IPS-18a (cell line): ENCODE measurements around the gene ADGRL3.

Experiments used
- H3K27ac ChIP-seq: one replicate; pipeline ENCODE4 v1.5.1; 2013; ENCODE audit warnings: low read length
- H3K27me3 ChIP-seq: one replicate; pipeline ENCODE4 v1.6.1; 2013; ENCODE audit warnings: mild to moderate bottlenecking, low read length; ENCODE audit not compliant: control insufficient read depth, insufficient read depth
- H3K36me3 ChIP-seq: one replicate; pipeline ENCODE4 v1.6.1; 2013; ENCODE audit warnings: low read depth, low read length; ENCODE audit not compliant: control insufficient read depth
- H3K4me1 ChIP-seq: one replicate; pipeline ENCODE4 v1.6.1; 2013; ENCODE audit warnings: low read depth, low read length; ENCODE audit not compliant: control insufficient read depth
- H3K4me3 ChIP-seq: one replicate; pipeline ENCODE4 v1.5.1; 2013; ENCODE audit warnings: low read length
- H3K9ac ChIP-seq: one replicate; pipeline ENCODE4 v1.6.1; 2013; ENCODE audit warnings: mild to moderate bottlenecking, low read length, moderate library complexity
- H3K9me3 ChIP-seq: one replicate; pipeline ENCODE4 v1.6.1; 2013; ENCODE audit warnings: low read depth, low read length; ENCODE audit not compliant: control insufficient read depth

Gene ADGRL3

GRCh38 chr4:61292322-61292721 is 92.2 kb downstream of the ADGRL3 start:
- H3K27me3 ChIP-seq = no peaks in the 10 kb centered on the region

GRCh38 chr4:61293707-61294400 is 93.7 kb downstream of the ADGRL3 start:
- H3K27ac ChIP-seq = no peak overlapping the region
- no peaks in the 10 kb centered on the region for H3K9me3 ChIP-seq
- no peaks in the 10 kb centered on the region for H3K36me3 ChIP-seq
- no peak overlapping the region for H3K4me3 ChIP-seq
- H3K4me1 ChIP-seq = peaks cover 29% of the 10 kb centered on the region
- no peak overlapping the region for H3K9ac ChIP-seq
- no peaks in the 10 kb centered on the region for H3K27me3 ChIP-seq

More at GRCh38 chr4:61292322-61292721, 92.2 kb downstream of the ADGRL3 start:
- Histone ChIP-seq H3K9me3 (no peaks in the 10 kb centered on the region), H3K4me3 (no peak overlapping the region), H3K4me1 (peaks cover 17% of the 10 kb centered on the region), H3K27ac (no peak overlapping the region), H3K9ac (no peak overlapping the region), H3K36me3 (no peaks in the 10 kb centered on the region)

GRCh38 chr4:61294936-61295335 is 94.8 kb downstream of the ADGRL3 start:
- Histone ChIP-seq H3K9me3 (no peaks in the 10 kb centered on the region), H3K36me3 (no peaks in the 10 kb centered on the region), H3K27ac (no peak overlapping the region), H3K27me3 (no peaks in the 10 kb centered on the region), H3K9ac (no peak overlapping the region), H3K4me1 (peaks cover 32% of the 10 kb centered on the region), H3K4me3 (no peak overlapping the region)

- Histone ChIP-seq H3K27me3 (no peaks in the 10 kb centered on the region), H3K9ac (no peak overlapping the region), H3K4me3 (no peak overlapping the region), H3K9me3 (no peaks in the 10 kb centered on the region), H3K36me3 (no peaks in the 10 kb centered on the region), H3K27ac (no peak overlapping the region), H3K4me1 (peaks cover 32% of the 10 kb centered on the region)
Measured at GRCh38 chr4:61296144-61296543, 96.0 kb downstream of the ADGRL3 start.

GRCh38 chr4:61298178-61298740 is 98.1 kb downstream of the ADGRL3 start:
- Histone ChIP-seq H3K27me3 (no peaks in the 10 kb centered on the region), H3K9me3 (no peaks in the 10 kb centered on the region), H3K4me3 (no peak overlapping the region), H3K36me3 (no peaks in the 10 kb centered on the region), H3K27ac (no peak overlapping the region), H3K4me1 (peaks cover 46% of the 10 kb centered on the region), H3K9ac (no peak overlapping the region)

GRCh38 chr4:61299316-61299715 is 99.2 kb downstream of the ADGRL3 start:
- H3K9me3 ChIP-seq = no peaks in the 10 kb centered on the region
- peaks cover 52% of the 10 kb centered on the region for H3K4me1 ChIP-seq
- no peak overlapping the region for H3K4me3 ChIP-seq
- H3K27ac ChIP-seq = no peak overlapping the region
- no peaks in the 10 kb centered on the region for H3K36me3 ChIP-seq
- H3K27me3 ChIP-seq = no peaks in the 10 kb centered on the region
- no peak overlapping the region for H3K9ac ChIP-seq

GRCh38 chr4:61300266-61300844 is 100.2 kb downstream of the ADGRL3 start:
- Histone ChIP-seq H3K27ac (no peak overlapping the region), H3K4me3 (no peak overlapping the region), H3K9me3 (no peaks in the 10 kb centered on the region), H3K9ac (no peak overlapping the region), H3K27me3 (no peaks in the 10 kb centered on the region), H3K4me1 (peaks cover 54% of the 10 kb centered on the region), H3K36me3 (no peaks in the 10 kb centered on the region)

- H3K4me3 ChIP-seq = no peak overlapping the region
- no peak overlapping the region for H3K27ac ChIP-seq
- H3K36me3 ChIP-seq = no peaks in the 10 kb centered on the region
- H3K27me3 ChIP-seq = no peaks in the 10 kb centered on the region
- peaks cover 46% of the 10 kb centered on the region for H3K4me1 ChIP-seq
- no peak overlapping the region for H3K9ac ChIP-seq
- no peaks in the 10 kb centered on the region for H3K9me3 ChIP-seq
Measured at GRCh38 chr4:61301271-61301670, 101.1 kb downstream of the ADGRL3 start.

- no peaks in the 10 kb centered on the region for H3K9me3 ChIP-seq
- H3K36me3 ChIP-seq = no peaks in the 10 kb centered on the region
- H3K27ac ChIP-seq = peak overlapping the region; percentile 49
- no peak overlapping the region for H3K4me3 ChIP-seq
- H3K27me3 ChIP-seq = no peaks in the 10 kb centered on the region
- peaks cover 13% of the 10 kb centered on the region for H3K4me1 ChIP-seq
- H3K9ac ChIP-seq = no peak overlapping the region
Measured at GRCh38 chr4:61308033-61308432, 107.9 kb downstream of the ADGRL3 start.

- H3K9ac ChIP-seq = no peak overlapping the region
- no peak overlapping the region for H3K27ac ChIP-seq
- H3K9me3 ChIP-seq = no peaks in the 10 kb centered on the region
- H3K4me1 ChIP-seq = no peaks in the 10 kb centered on the region
- no peaks in the 10 kb centered on the region for H3K27me3 ChIP-seq
- H3K4me3 ChIP-seq = no peak overlapping the region
- no peaks in the 10 kb centered on the region for H3K36me3 ChIP-seq
Measured at GRCh38 chr4:61309616-61310015, 109.5 kb downstream of the ADGRL3 start.

- Histone ChIP-seq H3K9me3 (no peaks in the 10 kb centered on the region), H3K4me3 (no peak overlapping the region), H3K9ac (no peak overlapping the region), H3K36me3 (no peaks in the 10 kb centered on the region), H3K4me1 (no peaks in the 10 kb centered on the region), H3K27ac (no peak overlapping the region), H3K27me3 (no peaks in the 10 kb centered on the region)
Measured at GRCh38 chr4:61312526-61312925, 112.4 kb downstream of the ADGRL3 start.

- Histone ChIP-seq H3K9ac (no peak overlapping the region), H3K27ac (no peak overlapping the region), H3K4me1 (peaks cover 4% of the 10 kb centered on the region), H3K36me3 (no peaks in the 10 kb centered on the region), H3K4me3 (no peak overlapping the region), H3K27me3 (no peaks in the 10 kb centered on the region), H3K9me3 (no peaks in the 10 kb centered on the region)
Measured at GRCh38 chr4:61318431-61318830, 118.3 kb downstream of the ADGRL3 start.
